Vagina (tissue), 2 donors: ENCODE measurements around the gene TMSB15B. TPM values are rescaled to one million over a fixed set of nuclear protein-coding genes. Genes with fewer than 3 reads are reported as not detected.
"Not testable (repeated sequence)": the region's sequence is repeated elsewhere in the genome, so short reads cannot be mapped to it uniquely, and the experiment has no call there.

Source experiments
- DNase-seq, 2 donors: peaks; one replicate each; pipeline ENCODE4 v3.0.0-alpha.2; 2017; ENCODE audit errors: extremely low spot score in 2 of 2
- H3K27ac ChIP-seq: fragments of 200-600 bp; sonication (generic); one replicate; pipeline ENCODE4 v1.5.1; 2019
- H3K27me3 ChIP-seq: fragments of 200-600 bp; sonication (generic); one replicate; pipeline ENCODE4 v1.5.1; 2019
- H3K36me3 ChIP-seq, 2 donors: fragments of 200-600 bp; sonication (generic); one replicate each; pipeline ENCODE4 v1.5.1; 2017 to 2019
- H3K4me1 ChIP-seq: fragments of 200-600 bp; sonication (generic); one replicate; pipeline ENCODE4 v1.5.1; 2019
- H3K4me3 ChIP-seq, 2 donors: fragments of 200-600 bp; sonication (generic); 1 replicate in 1 of 2; 2 replicates in 1 of 2; pipeline ENCODE4 v1.5.1; 2016 to 2019
- H3K9me3 ChIP-seq: fragments of 200-600 bp; sonication (generic); one replicate; pipeline ENCODE4 v1.5.1; 2019
- POLR2A ChIP-seq, 2 donors: fragments of 450-650 bp; IDR thresholded peaks; one replicate each; pipeline ENCODE4 v1.6.1; 2017; ENCODE audit warnings: antibody characterized with exemption in 2 of 2, mild to moderate bottlenecking in 2 of 2, moderate library complexity in 2 of 2
- POLR2AphosphoS5 ChIP-seq, 2 donors: sonication (generic); formaldehyde crosslinking; IDR thresholded peaks; one replicate each; pipeline ENCODE4 v1.9.0; 2017; ENCODE audit warnings: antibody characterized with exemption in 2 of 2, mild to moderate bottlenecking in 2 of 2, low read depth in 1 of 2; ENCODE audit not compliant: insufficient read depth in 1 of 2
- intact Hi-C: fragments of 100-400 bp; cut with DNase I; formaldehyde crosslinking; loops from one replicate; pipeline ENCODE4 v1.15.1; 2023
- total RNA-seq: library from RNA; depleted of rRNA; stranded (reverse); fragments of >200 nt; gene quantifications from one replicate; pipeline ENCODE4 v1.2.3, GENCODE V29; 2016
- TF ChIP-seq, protein P1 (sequence below), 3 experiments: fragments of 450-650 bp in 2 of 3; fragments of 200-600 bp in 1 of 3; sonication (generic) in 1 of 3; IDR thresholded peaks; one replicate each; pipeline ENCODE4 v1.5.1; 2017 to 2019; ENCODE audit warnings: antibody characterized with exemption in 3 of 3, mild to moderate bottlenecking in 2 of 3, moderate library complexity in 2 of 3

Gene TMSB15B
- total RNA-seq, 1 donor from 2014 or later = 7.9 TPM

DNA sequence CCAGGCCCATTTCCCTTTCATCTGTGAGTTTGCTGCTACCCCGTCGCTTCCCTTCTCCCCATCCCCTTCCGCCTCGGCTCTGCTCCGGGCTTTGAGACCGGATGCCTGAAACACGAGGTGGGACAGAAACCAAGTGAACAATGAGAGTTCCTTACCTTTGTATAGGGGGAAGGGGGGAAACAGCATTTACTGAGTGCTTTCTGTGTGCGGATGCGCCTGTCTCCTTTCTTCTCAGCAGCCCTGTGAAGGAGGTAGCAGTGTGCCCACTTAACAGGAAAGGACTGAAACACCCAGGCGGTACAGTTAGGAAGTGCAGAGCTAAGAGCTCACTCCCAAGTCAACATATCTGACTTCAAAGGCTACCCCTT lies 43.2 kb upstream of the TMSB15B start:
- DNase-seq = no peak
- Histone ChIP-seq H3K9me3 (no peaks in the 10 kb centered on the region), H3K27ac (peak overlapping the region; percentile 61), H3K27me3 (no peaks in the 10 kb centered on the region), H3K4me1 (no peaks in the 10 kb centered on the region), H3K4me3 (peak overlapping the region; percentile 43 to 62), H3K36me3 (no peaks in the 10 kb centered on the region)
- intact Hi-C loops = no loop called here
- TF ChIP-seq, protein P1, sequence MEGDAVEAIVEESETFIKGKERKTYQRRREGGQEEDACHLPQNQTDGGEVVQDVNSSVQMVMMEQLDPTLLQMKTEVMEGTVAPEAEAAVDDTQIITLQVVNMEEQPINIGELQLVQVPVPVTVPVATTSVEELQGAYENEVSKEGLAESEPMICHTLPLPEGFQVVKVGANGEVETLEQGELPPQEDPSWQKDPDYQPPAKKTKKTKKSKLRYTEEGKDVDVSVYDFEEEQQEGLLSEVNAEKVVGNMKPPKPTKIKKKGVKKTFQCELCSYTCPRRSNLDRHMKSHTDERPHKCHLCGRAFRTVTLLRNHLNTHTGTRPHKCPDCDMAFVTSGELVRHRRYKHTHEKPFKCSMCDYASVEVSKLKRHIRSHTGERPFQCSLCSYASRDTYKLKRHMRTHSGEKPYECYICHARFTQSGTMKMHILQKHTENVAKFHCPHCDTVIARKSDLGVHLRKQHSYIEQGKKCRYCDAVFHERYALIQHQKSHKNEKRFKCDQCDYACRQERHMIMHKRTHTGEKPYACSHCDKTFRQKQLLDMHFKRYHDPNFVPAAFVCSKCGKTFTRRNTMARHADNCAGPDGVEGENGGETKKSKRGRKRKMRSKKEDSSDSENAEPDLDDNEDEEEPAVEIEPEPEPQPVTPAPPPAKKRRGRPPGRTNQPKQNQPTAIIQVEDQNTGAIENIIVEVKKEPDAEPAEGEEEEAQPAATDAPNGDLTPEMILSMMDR (IDR thresholded peaks at IDR 0.05) = no peak
- no peak for TF ChIP-seq POLR2A (IDR thresholded peaks at IDR 0.05)
- TF ChIP-seq POLR2AphosphoS5 (IDR thresholded peaks at IDR 0.05; ENCODE audit: insufficient read depth in 1 of 2, low read depth in 1 of 2) = no peak

GRCh38 chrX:103920515-103920914 lies 41.9 kb upstream of the TMSB15B start:
- H3K36me3 ChIP-seq, DNase-seq, H3K9me3 ChIP-seq, H3K27me3 ChIP-seq, H3K4me1 ChIP-seq, H3K4me3 ChIP-seq, H3K27ac ChIP-seq, intact Hi-C loops: not testable (repeated sequence)

GRCh38 chrX:103927030-103927429 lies 35.4 kb upstream of the TMSB15B start:
- no peak for DNase-seq
- Histone ChIP-seq H3K27ac (no peak overlapping the region), H3K4me1 (no peaks in the 10 kb centered on the region), H3K4me3 (no peak overlapping the region), H3K27me3 (no peaks in the 10 kb centered on the region), H3K36me3 (no peaks in the 10 kb centered on the region), H3K9me3 (no peaks in the 10 kb centered on the region)
- TF ChIP-seq POLR2A (IDR thresholded peaks at IDR 0.05) (no peak), POLR2AphosphoS5 (IDR thresholded peaks at IDR 0.05; ENCODE audit: insufficient read depth in 1 of 2, low read depth in 1 of 2) (no peak)
- TF ChIP-seq, protein P1 (IDR thresholded peaks at IDR 0.05) = no peak
- intact Hi-C loops = no loop called here

DNA sequence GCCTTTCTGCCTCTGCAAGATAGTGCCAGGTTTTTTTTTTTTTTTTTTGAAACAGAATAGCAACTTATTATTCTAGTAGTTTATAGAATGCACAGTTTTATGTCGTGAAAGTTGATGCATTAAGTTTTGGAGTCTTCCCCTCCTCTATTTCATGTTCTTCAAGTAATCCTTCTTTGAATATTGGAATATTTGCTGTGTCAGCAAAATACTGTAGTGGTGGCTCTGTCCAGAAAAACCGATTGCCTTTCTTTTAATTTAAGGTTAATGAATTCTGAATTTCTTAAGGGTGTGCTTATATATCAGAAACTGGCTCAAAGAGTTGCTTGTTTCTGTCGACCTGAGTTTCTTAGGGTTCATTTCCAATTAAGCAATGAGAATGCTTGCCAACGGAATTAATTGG lies 34.8 kb upstream of the TMSB15B start:
- intact Hi-C loops = no loop called here
- no peaks in the 10 kb centered on the region for H3K9me3 ChIP-seq
- H3K36me3 ChIP-seq = no peaks in the 10 kb centered on the region
- TF ChIP-seq POLR2A (IDR thresholded peaks at IDR 0.05) = no peak
- no peak for TF ChIP-seq POLR2AphosphoS5 (IDR thresholded peaks at IDR 0.05; ENCODE audit: insufficient read depth in 1 of 2, low read depth in 1 of 2)
- TF ChIP-seq, protein P1 (IDR thresholded peaks at IDR 0.05) = no peak
- H3K27ac ChIP-seq = no peak overlapping the region
- H3K4me3 ChIP-seq = no peak overlapping the region
- H3K4me1 ChIP-seq = no peaks in the 10 kb centered on the region
- no peaks in the 10 kb centered on the region for H3K27me3 ChIP-seq
- no peak for DNase-seq

DNA sequence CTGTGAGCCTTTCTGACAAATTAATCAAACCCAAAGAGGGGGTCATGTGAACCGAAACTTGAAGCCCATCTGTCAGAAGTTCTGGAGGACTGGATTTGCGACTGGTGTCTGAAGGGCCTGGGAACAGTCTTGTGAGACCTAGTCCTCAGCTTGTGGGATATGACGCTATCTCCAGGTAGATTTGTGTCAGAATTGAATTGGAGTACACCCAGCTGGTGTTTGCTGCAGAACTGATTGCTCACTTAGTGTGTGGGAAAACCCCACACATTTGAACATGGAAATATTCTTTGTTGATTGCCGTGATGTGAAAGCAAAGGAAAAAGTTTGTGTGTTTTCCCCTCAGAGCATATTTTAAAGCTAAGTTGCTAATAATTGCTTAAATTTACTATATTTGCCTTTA lies 30.3 kb upstream of the TMSB15B start:
- Histone ChIP-seq H3K9me3 (no peaks in the 10 kb centered on the region), H3K27me3 (no peaks in the 10 kb centered on the region), H3K36me3 (no peaks in the 10 kb centered on the region), H3K4me1 (no peaks in the 10 kb centered on the region), H3K4me3 (no peak overlapping the region), H3K27ac (no peak overlapping the region)
- DNase-seq = no peak
- intact Hi-C loops = no loop called here
- TF ChIP-seq, protein P1 (IDR thresholded peaks at IDR 0.05) = no peak
- no peak for TF ChIP-seq POLR2A (IDR thresholded peaks at IDR 0.05)
- no peak for TF ChIP-seq POLR2AphosphoS5 (IDR thresholded peaks at IDR 0.05; ENCODE audit: insufficient read depth in 1 of 2, low read depth in 1 of 2)

DNA sequence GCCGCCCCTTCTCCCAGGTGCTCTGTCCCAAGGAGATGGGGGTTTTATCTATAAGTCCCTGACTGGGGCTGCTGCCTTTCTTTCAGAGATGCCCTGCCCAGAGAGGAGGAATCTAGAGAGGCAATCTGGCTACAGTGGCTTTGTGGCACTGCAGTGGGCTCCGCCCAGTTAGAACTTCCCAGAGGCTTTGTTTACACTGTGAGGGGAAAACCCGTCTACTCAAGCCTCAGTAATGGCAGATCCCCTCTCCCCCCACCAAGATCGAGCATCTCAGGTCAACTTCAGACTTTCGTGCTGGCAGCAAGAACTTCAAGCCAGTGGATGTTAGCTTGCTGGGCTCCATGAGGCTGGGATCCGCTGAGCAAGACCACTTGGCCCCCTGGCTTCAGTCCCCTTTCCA lies 22.2 kb upstream of the TMSB15B start:
- H3K9me3 ChIP-seq, H3K27me3 ChIP-seq, DNase-seq, H3K36me3 ChIP-seq, H3K27ac ChIP-seq, H3K4me3 ChIP-seq, H3K4me1 ChIP-seq, intact Hi-C loops: not testable (repeated sequence)
